K562 (cell line): ENCODE results near the gene PRSS1.

Experiments
- ATF3 ChIP-seq, 2 experiments: fragments of 450-650 bp in 1 of 2; sonication (generic) in 1 of 2; formaldehyde crosslinking in 1 of 2; IDR thresholded peaks in 1 of 2; conservative IDR thresholded peaks in 1 of 2; 2 replicates each; pipeline versions ENCODE4 v1.6.1 to v1.8.1; 2016 to 2023; ENCODE audit warnings: mild to moderate bottlenecking in 2 of 2, moderate library complexity in 2 of 2, inconsistent platforms in 1 of 2, missing genetic modification reagents in 1 of 2
- HNRNPL ChIP-seq: fragments of 200-400 bp; formaldehyde crosslinking; IDR thresholded peaks from 2 replicates; pipeline ENCODE4 v1.6.1; 2017; ENCODE audit warnings: low read depth, mild to moderate bottlenecking, low read length
- JUN ChIP-seq, 2 experiments: sonication (generic) in 1 of 2; formaldehyde crosslinking in 1 of 2; IDR thresholded peaks; 2 replicates each; pipeline versions ENCODE4 v1.6.1 to v1.8.0; 2012 to 2022; ENCODE audit warnings: borderline replicate concordance in 2 of 2, mild to moderate bottlenecking in 2 of 2, improper control_type of control experiment in 1 of 2, low read depth in 1 of 2, low read length in 1 of 2, missing genetic modification reagents in 1 of 2
- MCM3 ChIP-seq: fragments of 450-650 bp; IDR thresholded peaks from 2 replicates; pipeline ENCODE4 v1.6.1; 2016
- NFE2 ChIP-seq: IDR thresholded peaks from 2 replicates; pipeline ENCODE4 v1.6.1; 2014; ENCODE audit warnings: antibody characterized with exemption, low read depth
- NFIC ChIP-seq: fragments of 450-650 bp; IDR thresholded peaks from 2 replicates; pipeline ENCODE4 v1.6.1; 2017; ENCODE audit warnings: mild to moderate bottlenecking, inconsistent platforms
- NR1H2 ChIP-seq: sonication (generic); formaldehyde crosslinking; IDR thresholded peaks from 2 replicates; pipeline ENCODE4 v1.4.0; 2020; ENCODE audit warnings: mild to moderate bottlenecking, missing genetic modification reagents
- NR3C1 ChIP-seq: sonication (generic); formaldehyde crosslinking; IDR thresholded peaks from 2 replicates; pipeline ENCODE4 v1.8.1; 2022; ENCODE audit warnings: missing genetic modification reagents
- SMC3 ChIP-seq: conservative IDR thresholded peaks from 2 replicates; pipeline ENCODE4 v1.6.1; 2011; ENCODE audit warnings: low read depth, low read length, improper control_type of control experiment; ENCODE audit not compliant: insufficient read depth
- SPI1 ChIP-seq: IDR thresholded peaks from 2 replicates; pipeline ENCODE4 v1.6.1; 2011; ENCODE audit warnings: low read depth, low read length, control low read depth, borderline replicate concordance
- SUPT5H ChIP-seq: fragments of 450-650 bp; IDR thresholded peaks from 2 replicates; pipeline ENCODE4 v1.6.1; 2016
- ZFP36 ChIP-seq: fragments of 150-350 bp; IDR thresholded peaks from 2 replicates; pipeline ENCODE4 v1.6.1; 2018; ENCODE audit warnings: low read length, low read depth; ENCODE audit not compliant: partially characterized antibody
- ZKSCAN1 ChIP-seq: fragments of 150-350 bp; IDR thresholded peaks from 2 replicates; pipeline ENCODE4 v1.6.1; 2016; ENCODE audit warnings: low read depth, low read length

GRCh38 chr7:142799437-142799835 lies 50.2 kb downstream of the PRSS1 start:
- TF ChIP-seq SPI1 (no peak), SMC3 (no peak), ZFP36 (no peak), NR1H2 (CRISPR knock-in tag) (no peak), ZKSCAN1 (no peak), NFE2 (no peak), NR3C1 (no peak), JUN (IDR thresholded peaks at IDR 0.05; ENCODE audit: borderline replicate concordance, low read depth, low read length) (no peak), JUN (CRISPR knock-in tag; IDR thresholded peaks at IDR 0.05; ENCODE audit: borderline replicate concordance) (no peak), MCM3 (no peak), NFIC (no peak), HNRNPL (no peak), SUPT5H (no peak), ATF3 (IDR thresholded peaks at IDR 0.05) (no peak), ATF3 (CRISPR knock-in tag; conservative IDR thresholded peaks at IDR 0.05) (no peak)
